HEK293T (cell line): ENCODE measurements around the gene ANKRD13B.

Experiments
- CTCF ChIA-PET: fragments of 350-600 bp; formaldehyde crosslinking; extraction: SDS; loops from one replicate; lab custom pipeline; 2021; ENCODE audit warnings: antibody characterized with exemption, inconsistent platforms; lab: Yijun Ruan, JAX
- POLR2A ChIA-PET: fragments of 350-600 bp; formaldehyde crosslinking; extraction: SDS; loops from one replicate; lab custom pipeline; 2020; ENCODE audit warnings: antibody characterized with exemption, inconsistent platforms; lab: Yijun Ruan, JAX
- DNase-seq: peaks from one replicate; pipeline ENCODE4 v3.0.0; 2012; ENCODE audit warnings: mixed read lengths; ENCODE audit errors: extremely low spot score
- ARNT ChIP-seq: fragments of 450-650 bp; IDR thresholded peaks from 2 replicates; pipeline ENCODE4 v1.6.1; 2017; ENCODE audit warnings: mild to moderate bottlenecking
- BHLHE40 ChIP-seq: fragments of 450-650 bp; IDR thresholded peaks from 2 replicates; pipeline ENCODE4 v1.6.1; 2016; ENCODE audit warnings: mild to moderate bottlenecking, moderate library complexity, borderline replicate concordance
- CTBP1 ChIP-seq: fragments of 450-650 bp; IDR thresholded peaks from 2 replicates; pipeline ENCODE4 v1.6.1; 2016; ENCODE audit warnings: borderline replicate concordance
- ELF4 ChIP-seq: fragments of 450-650 bp; IDR thresholded peaks from 2 replicates; pipeline ENCODE4 v1.6.1; 2017; ENCODE audit warnings: antibody characterized with exemption
- FOXA1 ChIP-seq: fragments of 450-650 bp; IDR thresholded peaks from 2 replicates; pipeline ENCODE4 v1.6.1; 2016; ENCODE audit warnings: mild to moderate bottlenecking
- FOXK2 ChIP-seq: fragments of 450-650 bp; IDR thresholded peaks from 2 replicates; pipeline ENCODE4 v1.6.1; 2016; ENCODE audit warnings: mild to moderate bottlenecking
- FOXM1 ChIP-seq: fragments of 450-650 bp; IDR thresholded peaks from 2 replicates; pipeline ENCODE4 v1.6.1; 2017; ENCODE audit warnings: mild to moderate bottlenecking, borderline replicate concordance
- HDGF ChIP-seq: fragments of 450-650 bp; IDR thresholded peaks from 2 replicates; pipeline ENCODE4 v1.6.1; 2017; ENCODE audit warnings: antibody characterized with exemption, borderline replicate concordance
- L3MBTL2 ChIP-seq: fragments of 450-650 bp; conservative IDR thresholded peaks from 2 replicates; pipeline ENCODE4 v1.6.1; 2016; ENCODE audit warnings: mild to moderate bottlenecking
- LEF1 ChIP-seq: fragments of 450-650 bp; IDR thresholded peaks from 2 replicates; pipeline ENCODE4 v1.6.1; 2017; ENCODE audit warnings: mild to moderate bottlenecking, borderline replicate concordance
- NFRKB ChIP-seq: fragments of 450-650 bp; IDR thresholded peaks from 2 replicates; pipeline ENCODE4 v1.6.1; 2016; ENCODE audit warnings: mild to moderate bottlenecking, moderate library complexity
- PKNOX1 ChIP-seq: fragments of 450-650 bp; IDR thresholded peaks from 2 replicates; pipeline ENCODE4 v1.6.1; 2016
- SP1 ChIP-seq: fragments of 450-650 bp; IDR thresholded peaks from 2 replicates; pipeline ENCODE4 v1.6.1; 2017
- SUZ12 ChIP-seq: fragments of 450-650 bp; IDR thresholded peaks from 2 replicates; pipeline ENCODE4 v1.6.1; 2016; ENCODE audit warnings: mild to moderate bottlenecking
- TARDBP ChIP-seq: fragments of 450-650 bp; IDR thresholded peaks from 2 replicates; pipeline ENCODE4 v1.6.1; 2016
- ZNF384 ChIP-seq: fragments of 450-650 bp; IDR thresholded peaks from 2 replicates; pipeline ENCODE4 v1.6.1; 2016

The ANKRD13B gene

GRCh38 chr17:29562615-29563014 lies 30.3 kb upstream of the ANKRD13B start:
- ChIA-PET POLR2A (no interaction called here), CTCF (no interaction called here)
- no peak for DNase-seq

GRCh38 chr17:29563816-29564215 lies 29.1 kb upstream of the ANKRD13B start:
- DNase-seq, result no peak
- POLR2A ChIA-PET, result no interaction called here
- no peak for TF ChIP-seq BHLHE40
- no peak for TF ChIP-seq L3MBTL2
- no peak for TF ChIP-seq NFRKB
- no peak for TF ChIP-seq ARNT
- no peak for TF ChIP-seq CTBP1
- no peak for TF ChIP-seq SUZ12
- no peak for TF ChIP-seq ZNF384
- CTCF ChIA-PET, result interaction anchor here (0.5 kb wide), 1 partner anchor 22 kb away, joined by 3 read pairs; no protein-coding TSS in a partner anchor

More at GRCh38 chr17:29562615-29563014, 30.3 kb upstream of the ANKRD13B start:
- TF ChIP-seq FOXK2 (no peak), ZNF384 (no peak), BHLHE40 (no peak), PKNOX1 (no peak), CTBP1 (no peak), LEF1 (no peak), SP1 (no peak), HDGF (no peak), L3MBTL2 (no peak), FOXM1 (no peak), NFRKB (no peak), FOXA1 (no peak), ARNT (no peak), ELF4 (no peak), SUZ12 (no peak), TARDBP (no peak)

- no peak for DNase-seq
- no peak for TF ChIP-seq CTBP1
- no peak for TF ChIP-seq L3MBTL2
- TF ChIP-seq PKNOX1, result no peak
- no peak for TF ChIP-seq TARDBP
- ChIA-PET POLR2A (interaction anchor here (0.9 to 1.0 kb wide), 2 partner anchors 9 kb away, joined by 3 read pairs; no protein-coding TSS in a partner anchor), CTCF (interaction anchor here (0.6 to 2.0 kb wide), 4 partner anchors 11 to 416 kb away, joined by 3 to 5 read pairs (median 4); no protein-coding TSS in a partner anchor)
Observed at GRCh38 chr17:29565643-29566472, 27.1 kb upstream of the ANKRD13B start.

DNA sequence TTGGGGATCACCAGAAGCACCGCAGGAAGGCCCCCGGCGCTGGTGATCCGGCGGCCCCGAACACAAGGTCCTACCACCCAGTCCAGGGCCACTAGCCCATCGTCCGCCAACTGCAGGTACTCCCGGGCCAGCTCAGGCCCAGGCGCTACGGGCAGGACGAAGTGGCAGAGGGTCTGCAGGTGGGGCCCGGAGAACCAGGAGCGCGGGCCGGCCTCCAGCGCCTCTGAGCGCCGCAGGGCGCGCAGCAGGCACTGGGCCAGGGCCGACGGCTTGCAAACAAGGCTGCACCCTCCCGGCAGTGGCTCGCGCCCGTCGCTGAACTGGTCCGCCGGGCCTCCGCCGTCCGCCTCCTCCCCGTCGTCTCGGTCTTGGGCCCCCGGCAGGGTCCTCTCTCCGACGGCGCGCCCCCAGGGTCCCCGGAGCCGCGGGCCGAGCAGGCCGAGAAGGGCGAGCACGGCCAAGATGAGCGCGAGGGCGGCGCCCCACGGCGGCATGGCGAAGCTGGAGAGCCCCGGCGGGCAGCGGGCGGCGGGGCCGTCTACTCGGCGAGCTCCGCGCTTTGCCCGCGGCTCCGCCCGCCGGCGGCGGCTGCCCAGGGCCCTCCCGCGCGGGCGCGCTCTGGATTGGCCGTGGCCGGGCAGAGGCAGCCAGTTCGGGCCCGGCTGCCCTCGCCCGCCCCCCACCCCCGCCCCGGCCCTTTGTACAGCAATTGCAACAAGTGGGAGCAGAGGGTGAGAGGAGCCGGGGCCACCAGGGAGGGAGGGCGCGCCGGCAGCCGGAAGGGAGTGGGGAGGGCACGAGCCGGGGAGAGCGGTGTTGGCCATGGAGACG lies 26.2 kb upstream of the ANKRD13B start, which contains the start of gene ABHD15:
ABHD15 (minus strand) TSS at position 565 of the 831 bp plus-strand sequence; CDS start at position 494, 71 bp downstream.
- no peak for TF ChIP-seq LEF1
- TF ChIP-seq ZNF384, result no peak
- TF ChIP-seq FOXM1, result no peak
- no peak for TF ChIP-seq FOXK2
- TF ChIP-seq FOXA1, result no peak
- TF ChIP-seq ARNT, result no peak
- no peak for TF ChIP-seq L3MBTL2
- no peak for TF ChIP-seq BHLHE40
- TF ChIP-seq CTBP1, result no peak
- TF ChIP-seq SUZ12, result no peak
- TF ChIP-seq SP1, result no peak
- TF ChIP-seq PKNOX1, result no peak
- no peak for TF ChIP-seq TARDBP
- no peak for TF ChIP-seq ELF4
- no peak for TF ChIP-seq HDGF
- TF ChIP-seq NFRKB, result no peak
- CTCF ChIA-PET, result interaction anchor here (0.6 to 2.0 kb wide), 7 partner anchors 10 to 804 kb away, joined by 3 to 5 read pairs (median 4); no protein-coding TSS in a partner anchor
- peak; percentile 34 for DNase-seq
- POLR2A ChIA-PET, result interaction anchor here (0.6 to 2.4 kb wide), 5 partner anchors 10 to 309 kb away, joined by 3 to 12 read pairs (median 3); partner anchors contain the start of genes ANKRD13B and TAOK1

- TF ChIP-seq HDGF (no peak), FOXK2 (no peak)
- CTCF ChIA-PET, result interaction anchor here (0.6 to 2.0 kb wide), 5 partner anchors 9 to 804 kb away, joined by 3 to 5 read pairs (median 4); no protein-coding TSS in a partner anchor
- POLR2A ChIA-PET, result interaction anchor here (0.6 to 2.4 kb wide), 4 partner anchors 21 to 310 kb away, joined by 3 to 12 read pairs (median 6); partner anchors contain the start of genes ANKRD13B and TAOK1
- DNase-seq, result no peak
Observed at GRCh38 chr17:29567304-29567553, 25.7 kb upstream of the ANKRD13B start.
